GM12878 (cell line): ENCODE results near the gene SARDH.

Source experiments
- ATF3 ChIP-seq: IDR thresholded peaks from 2 replicates; pipeline ENCODE4 v1.6.1; 2011; ENCODE audit warnings: low read depth, mild to moderate bottlenecking, low read length, moderate library complexity, borderline replicate concordance; ENCODE audit errors: extremely low read depth
- ELK1 ChIP-seq: IDR thresholded peaks from 2 replicates; pipeline ENCODE4 v1.6.1; 2012; ENCODE audit warnings: low read depth, low read length, improper control_type of control experiment
- EZH2 ChIP-seq: IDR thresholded peaks from 2 replicates; pipeline ENCODE4 v1.6.1; 2012; ENCODE audit warnings: low read depth, mild to moderate bottlenecking, control low read depth, inconsistent platforms, low read length, borderline replicate concordance; ENCODE audit not compliant: control insufficient read depth
- POLR2AphosphoS2 ChIP-seq: IDR thresholded peaks from 2 replicates; pipeline ENCODE4 v1.6.1; 2011; ENCODE audit warnings: low read depth, mild to moderate bottlenecking, low read length, improper control_type of control experiment, moderate library complexity

GRCh38 chr9:133618726-133619125, 119.4 kb downstream of the SARDH start:
- TF ChIP-seq POLR2AphosphoS2, result no peak
- TF ChIP-seq ELK1, result no peak
- no peak for TF ChIP-seq EZH2
- no peak for TF ChIP-seq ATF3
